Stimulated activated CD4-positive, alpha-beta T cell treated with anti-CD3 and anti-CD28 coated beads, Interleukin-12 subunit alpha, Interleukin-12 subunit beta, amount 100 ng/mL, for 4 hours (primary cell): ENCODE measurements around the gene CCDC85B.

Source experiments
- DNase-seq: peaks from one replicate; pipeline ENCODE4 v3.0.0-alpha.2; 2020

The CCDC85B gene

DNA sequence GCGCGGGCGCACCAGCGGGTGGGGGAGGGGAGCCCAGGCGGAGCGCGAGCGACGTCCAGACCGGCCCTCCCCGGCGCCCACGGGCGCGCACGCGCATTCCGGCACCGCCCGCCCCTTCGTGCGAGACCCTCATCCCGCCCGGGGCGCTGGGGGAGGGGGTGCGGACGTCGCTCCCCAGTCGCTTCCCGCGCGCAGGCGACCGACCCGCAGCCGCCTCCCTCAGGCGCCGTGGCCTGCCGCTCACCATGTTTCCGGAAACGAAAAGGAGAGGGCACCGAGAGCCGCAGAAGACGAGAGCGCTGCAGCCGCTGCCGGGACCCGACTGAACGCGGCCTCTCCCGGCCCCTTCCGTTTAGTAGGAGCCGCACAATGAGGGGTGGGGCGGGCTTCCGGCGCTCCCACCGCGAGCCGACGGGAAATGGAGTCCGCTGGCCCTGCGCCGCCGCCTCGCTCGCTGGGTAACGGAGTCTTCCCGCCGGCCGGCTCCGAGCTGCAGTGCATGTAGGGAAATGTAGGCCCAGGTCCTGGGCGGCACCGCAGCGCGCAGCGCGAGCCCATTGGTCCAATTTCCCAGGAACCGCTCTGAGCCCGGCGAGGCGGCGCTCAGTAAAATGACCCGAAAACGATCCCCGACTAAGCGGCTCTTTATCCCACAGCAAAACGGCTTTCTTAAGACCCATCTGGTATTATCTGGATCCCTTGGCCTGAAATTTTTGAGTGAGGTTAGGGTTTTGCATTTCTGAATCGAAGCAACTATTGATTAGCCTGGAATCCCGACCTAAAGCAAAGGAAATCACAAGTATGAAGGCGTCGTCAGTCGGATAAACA lies 32.4 kb upstream of the CCDC85B start, which contains the start of gene CFL1:
Gene CFL1, minus strand, starts transcription at position 328 of the 828 bp plus-strand sequence. Its CDS starts 81 bp downstream, at position 247.
- DNase-seq, result peak; percentile 96

DNA sequence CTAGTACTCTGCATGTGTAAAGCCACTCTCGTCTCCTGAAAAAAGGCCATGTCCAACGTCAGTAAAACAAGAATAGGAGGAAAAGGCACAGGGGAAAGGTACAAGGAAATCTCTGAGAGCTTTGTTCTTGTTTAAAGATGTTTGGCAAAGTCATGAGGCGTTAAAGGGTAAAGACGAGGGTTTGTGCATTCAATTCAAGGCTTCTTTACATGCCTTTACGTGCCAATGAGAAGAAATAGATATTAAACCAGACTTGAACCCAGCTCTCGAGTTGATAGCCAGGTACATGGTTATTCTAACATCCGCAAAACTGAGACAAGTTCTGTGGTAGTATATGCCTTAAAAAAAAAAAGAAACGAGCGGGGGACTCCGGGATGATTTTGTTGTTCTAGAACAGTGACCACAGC lies 31.8 kb upstream of the CCDC85B start:
- no peak for DNase-seq

DNA sequence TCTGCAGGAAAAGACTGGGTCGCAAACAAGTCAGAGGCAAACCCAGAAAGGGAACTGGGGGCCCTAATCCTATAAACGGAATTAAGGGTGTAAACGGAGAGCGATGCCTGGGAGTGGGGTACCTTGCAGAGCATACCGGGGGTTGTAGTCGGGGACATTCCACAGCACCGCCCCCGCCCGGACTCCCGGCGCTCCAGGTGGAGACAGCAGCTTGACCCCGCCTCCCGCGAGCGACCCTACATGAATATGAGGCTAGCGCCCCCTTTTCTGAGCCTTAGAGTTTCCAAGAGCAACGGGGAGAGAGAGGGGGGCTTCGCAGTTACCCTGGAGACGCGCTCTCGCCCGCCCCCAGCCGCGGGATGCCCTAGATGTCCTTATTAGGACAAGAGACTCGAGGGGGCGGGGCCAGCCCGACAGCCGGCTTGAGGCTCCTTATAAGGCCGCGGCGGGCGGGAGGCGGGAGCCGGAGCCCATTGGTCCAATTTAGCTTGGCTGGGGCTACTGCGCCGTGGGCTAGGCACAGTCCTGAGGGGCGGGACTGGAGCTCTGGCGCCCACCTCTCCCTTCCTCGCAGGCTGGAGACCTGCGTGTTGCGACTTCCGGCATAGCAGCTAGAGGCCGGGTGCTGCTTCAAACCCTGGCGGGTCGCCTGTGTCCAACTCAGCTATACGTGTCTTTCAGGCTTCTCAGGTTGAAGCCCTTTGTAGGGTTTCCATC lies 31.2 kb upstream of the CCDC85B start:
- peak; percentile 98 for DNase-seq

DNA sequence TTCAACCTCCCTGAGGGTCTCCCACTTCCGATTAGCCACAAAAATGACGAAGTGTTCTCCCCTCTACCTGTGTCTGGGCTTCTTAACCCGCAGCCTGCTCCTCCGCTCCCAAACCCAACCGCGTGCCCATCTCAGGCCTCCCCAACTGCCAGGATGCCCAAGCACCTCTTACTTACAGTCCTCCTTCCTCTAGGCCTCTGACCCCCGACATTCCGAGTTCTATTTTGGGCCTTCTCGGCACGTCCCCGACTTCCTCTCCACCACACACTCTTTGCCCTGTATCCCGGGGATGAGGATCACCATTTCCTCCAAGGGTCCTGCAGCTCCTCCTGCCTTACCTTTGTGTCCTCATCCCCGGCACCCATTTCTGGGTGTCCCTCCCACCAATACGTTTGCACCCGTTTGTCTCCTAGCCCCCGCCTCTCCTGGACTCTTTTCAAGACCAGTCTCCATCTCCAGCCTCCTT lies 30.6 kb upstream of the CCDC85B start:
- DNase-seq, result no peak

DNA sequence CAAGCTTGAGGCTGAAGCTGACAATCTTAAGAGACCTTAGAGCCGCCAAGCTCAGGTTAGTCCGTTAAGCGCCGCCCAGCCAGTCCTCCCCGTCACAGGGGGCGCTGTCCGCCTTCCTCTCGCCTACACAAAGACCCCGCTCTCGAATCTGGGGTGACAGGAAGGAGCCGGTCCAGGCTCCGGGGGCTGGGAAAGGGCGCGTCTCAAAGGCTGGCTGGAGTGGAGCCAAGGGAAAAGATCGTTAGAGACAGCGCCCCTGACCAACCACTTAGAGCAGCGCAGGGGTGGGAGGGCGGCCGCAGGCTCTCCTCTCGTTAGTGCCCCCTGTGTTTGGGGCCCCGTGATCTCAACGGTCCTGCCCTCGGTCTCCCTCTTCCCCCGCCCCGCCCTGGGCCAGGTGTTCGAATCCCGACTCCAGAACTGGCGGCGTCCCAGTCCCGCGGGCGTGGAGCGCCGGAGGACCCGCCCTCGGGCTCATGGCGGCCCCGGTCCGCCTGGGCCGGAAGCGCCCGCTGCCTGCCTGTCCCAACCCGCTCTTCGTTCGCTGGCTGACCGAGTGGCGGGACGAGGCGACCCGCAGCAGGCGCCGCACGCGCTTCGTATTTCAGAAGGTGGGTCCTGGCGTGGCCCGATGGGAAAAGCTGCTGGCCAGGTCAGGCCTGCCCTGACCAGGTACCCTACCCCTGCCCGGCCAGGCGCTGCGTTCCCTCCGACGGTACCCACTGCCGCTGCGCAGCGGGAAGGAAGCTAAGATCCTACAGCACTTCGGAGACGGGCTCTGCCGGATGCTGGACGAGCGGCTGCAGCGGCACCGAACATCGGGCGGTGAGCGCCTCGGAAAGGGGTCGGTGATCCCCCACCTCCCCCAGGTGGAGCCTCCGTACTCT lies 30.0 kb upstream of the CCDC85B start, which contains the start of gene MUS81:
Gene MUS81, plus strand, starts transcription at position 156 of the 887 bp plus-strand sequence. Its CDS starts 321 bp downstream, at position 477.
- peak; percentile 95 for DNase-seq

DNA sequence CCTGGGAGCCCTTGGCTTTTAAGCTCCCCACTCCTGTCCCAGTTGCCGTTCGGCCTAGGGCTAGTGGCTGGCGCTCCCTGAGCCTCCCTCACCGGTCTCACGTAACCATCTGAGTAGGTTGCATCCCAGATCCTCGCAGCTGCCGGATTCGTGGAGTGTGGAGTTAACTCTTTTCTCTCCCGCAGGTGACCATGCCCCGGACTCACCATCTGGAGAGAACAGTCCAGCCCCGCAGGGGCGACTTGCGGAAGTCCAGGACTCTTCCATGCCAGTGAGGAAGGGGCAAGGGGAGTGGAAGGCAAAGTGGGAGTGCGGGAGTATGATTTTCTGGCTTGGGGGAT lies 29.3 kb upstream of the CCDC85B start:
- no peak for DNase-seq

DNA sequence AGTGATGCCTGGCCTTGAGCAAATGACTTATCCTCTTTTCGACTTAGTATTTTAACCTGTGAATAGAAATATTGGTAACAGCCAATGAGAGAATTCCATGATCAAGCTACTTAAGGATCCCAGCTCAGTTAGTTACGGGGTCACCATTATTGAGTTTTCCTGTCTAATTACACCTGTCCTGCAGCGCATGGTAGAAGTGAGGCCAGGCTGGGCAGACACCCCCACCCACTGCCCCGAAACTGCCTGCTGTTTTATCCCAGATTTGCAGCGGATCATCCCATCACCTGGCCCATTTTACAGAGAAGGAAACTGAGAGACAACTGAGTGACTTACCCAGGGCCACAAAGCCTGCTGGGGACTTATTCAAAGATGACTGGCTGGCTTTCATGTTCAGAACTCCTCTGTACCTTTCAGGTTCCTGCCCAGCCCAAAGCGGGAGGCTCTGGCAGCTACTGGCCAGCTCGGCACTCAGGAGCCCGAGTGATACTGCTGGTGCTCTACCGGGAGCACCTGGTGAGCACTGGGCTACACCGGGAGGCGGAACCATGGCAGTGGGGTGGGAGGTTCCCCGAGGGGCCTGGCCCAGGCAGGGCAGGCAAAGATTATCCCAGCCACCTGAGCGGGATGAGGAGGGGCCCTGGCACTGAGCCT lies 28.8 kb upstream of the CCDC85B start:
- no peak for DNase-seq

DNA sequence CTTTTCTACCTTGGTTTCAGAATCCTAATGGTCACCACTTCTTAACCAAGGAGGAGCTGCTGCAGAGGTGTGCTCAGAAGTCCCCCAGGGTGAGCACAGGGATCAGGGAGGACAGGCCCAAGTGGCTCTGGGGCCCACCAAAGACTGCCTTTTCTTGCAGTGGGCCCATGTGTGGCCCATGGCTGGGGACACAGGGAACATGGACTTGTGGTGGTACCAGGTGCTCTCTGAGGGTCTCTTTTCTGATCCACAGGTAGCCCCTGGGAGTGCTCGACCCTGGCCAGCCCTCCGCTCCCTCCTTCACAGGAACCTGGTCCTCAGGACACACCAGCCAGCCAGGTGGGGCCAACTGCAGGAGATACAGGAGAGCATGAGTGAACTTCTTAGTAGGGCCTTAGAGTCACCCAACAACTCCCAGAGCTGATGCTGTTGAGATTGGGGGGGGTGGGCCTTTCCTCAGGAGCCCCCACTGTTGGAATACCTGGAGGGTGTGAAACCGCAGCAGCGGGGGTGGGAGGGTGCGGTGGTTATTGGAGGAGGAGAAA lies 28.2 kb upstream of the CCDC85B start:
- no peak for DNase-seq

DNA sequence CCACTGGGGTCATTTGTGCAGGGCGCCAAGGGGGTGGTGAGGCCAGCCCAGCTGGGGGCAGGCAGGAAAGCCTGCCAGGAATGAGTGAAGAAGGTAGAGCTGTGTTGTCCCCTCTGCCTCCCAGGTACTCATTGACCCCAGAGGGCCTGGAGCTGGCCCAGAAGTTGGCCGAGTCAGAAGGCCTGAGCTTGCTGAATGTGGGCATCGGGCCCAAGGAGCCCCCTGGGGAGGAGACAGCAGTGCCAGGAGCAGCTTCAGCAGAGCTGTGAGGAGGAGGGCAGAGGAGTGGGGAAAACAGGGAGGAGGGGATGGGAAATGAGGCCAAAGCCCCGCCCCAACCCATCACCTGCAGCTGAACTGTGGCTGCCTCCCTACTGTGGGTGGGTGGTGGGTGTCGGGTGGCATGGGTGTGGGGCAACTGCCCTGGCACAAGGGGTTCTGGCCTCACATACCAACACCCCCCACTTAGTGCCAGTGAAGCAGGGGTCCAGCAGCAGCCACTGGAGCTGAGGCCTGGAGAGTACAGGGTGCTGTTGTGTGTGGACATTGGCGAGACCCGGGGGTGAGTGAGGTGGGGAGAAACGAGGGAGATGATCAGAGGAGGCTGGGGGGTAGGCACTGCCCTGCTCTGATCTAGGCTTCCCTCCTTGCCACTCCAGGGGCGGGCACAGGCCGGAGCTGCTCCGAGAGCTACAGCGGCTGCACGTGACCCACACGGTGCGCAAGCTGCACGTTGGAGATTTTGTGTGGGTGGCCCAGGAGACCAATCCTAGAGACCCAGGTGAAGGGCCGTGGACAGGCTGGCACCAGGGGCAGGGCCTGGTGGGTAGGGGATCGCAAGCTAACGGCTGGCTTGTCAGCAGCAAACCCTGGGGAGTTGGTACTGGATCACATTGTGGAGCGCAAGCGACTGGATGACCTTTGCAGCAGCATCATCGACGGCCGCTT lies 27.3 kb upstream of the CCDC85B start:
- no peak for DNase-seq

DNA sequence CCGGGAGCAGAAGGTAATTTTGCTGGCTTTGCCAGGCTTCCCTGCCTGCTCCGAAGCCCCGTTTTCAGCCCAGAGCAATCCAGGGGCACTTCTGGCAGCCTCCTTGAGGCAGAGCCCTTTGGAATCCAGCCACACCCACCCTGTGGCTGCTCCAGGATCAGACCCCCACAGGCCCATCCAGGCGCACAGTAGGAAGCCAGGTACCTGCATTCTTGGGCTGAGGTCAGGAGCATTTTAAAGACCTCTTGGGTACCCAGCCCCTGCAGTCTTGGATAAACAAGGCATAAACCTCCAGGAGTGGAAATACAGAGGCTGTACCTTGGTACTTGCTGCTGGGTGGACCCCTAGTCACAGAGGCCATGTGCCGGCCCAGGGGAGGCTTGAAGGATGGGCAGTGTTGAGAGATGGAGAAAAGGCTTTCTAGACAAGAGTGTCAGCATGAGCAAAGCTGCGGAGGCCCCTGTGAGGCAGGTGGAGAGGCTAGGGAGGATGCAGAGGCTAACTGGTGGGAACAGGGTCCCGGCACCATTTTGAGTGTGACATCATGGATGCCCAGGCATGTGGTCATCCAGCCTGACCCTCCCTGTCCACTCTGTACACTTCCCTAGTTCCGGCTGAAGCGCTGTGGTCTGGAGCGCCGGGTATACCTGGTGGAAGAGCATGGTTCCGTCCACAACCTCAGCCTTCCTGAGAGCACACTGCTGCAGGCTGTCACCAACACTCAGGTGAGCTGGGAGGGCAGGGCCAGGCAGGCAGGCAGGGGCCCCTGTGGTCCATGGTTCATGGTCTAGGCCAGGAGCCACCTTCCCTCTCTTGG lies 26.4 kb upstream of the CCDC85B start:
- no peak for DNase-seq

DNA sequence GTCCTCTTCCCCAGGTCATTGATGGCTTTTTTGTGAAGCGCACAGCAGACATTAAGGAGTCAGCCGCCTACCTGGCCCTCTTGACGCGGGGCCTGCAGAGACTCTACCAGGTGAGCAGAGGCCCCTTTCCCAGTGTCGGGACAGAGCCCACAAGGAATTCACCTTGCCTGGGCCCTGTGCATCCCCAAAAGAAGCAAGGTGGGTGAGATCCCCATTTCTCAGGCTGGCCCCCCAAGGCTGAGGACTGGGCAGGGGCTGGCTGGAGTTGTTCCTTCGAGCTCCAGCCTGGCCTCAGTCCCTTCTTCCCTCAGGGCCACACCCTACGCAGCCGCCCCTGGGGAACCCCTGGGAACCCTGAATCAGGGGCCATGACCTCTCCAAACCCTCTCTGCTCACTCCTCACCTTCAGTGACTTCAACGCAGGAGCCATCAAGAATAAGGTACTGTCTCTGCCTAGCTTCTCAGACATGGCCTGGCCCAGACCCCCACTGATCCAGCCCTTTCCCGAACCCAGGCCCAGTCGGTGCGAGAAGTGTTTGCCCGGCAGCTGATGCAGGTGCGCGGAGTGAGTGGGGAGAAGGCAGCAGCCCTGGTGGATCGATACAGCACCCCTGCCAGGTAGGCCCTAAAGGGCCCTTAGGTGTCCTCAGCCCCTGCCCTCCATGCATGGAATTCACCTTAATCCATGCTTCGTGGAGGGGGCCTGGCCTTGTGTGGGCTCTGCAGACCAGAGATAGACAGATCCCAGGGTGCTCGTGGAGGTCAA lies 25.6 kb upstream of the CCDC85B start:
- no peak for DNase-seq

DNA sequence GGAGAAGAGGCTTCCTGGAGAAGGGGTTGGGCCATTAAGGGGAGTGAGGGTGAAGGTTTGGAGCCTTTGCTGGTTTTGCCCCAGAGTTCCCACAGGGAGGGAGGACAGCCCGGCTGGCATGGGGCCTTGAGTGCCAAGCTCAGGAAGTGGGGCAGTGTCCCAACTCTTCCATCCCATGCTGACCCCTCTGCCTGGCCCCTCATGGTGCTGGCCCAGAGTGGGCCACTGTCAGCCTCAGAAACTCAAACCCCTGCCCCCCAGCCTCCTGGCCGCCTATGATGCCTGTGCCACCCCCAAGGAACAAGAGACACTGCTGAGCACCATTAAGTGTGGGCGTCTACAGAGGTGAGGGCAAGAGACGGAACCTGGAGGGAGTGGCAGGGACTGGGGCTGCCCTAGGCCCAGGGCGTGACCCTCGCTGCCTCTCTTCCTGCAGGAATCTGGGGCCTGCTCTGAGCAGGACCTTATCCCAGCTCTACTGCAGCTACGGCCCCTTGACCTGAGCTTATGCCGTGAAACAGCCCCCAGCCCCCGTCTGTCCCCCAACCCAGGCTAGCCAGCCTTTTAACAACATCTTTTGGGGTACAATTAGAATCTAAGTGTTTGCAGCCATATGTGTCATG lies 24.8 kb upstream of the CCDC85B start:
- DNase-seq, result no peak

DNA sequence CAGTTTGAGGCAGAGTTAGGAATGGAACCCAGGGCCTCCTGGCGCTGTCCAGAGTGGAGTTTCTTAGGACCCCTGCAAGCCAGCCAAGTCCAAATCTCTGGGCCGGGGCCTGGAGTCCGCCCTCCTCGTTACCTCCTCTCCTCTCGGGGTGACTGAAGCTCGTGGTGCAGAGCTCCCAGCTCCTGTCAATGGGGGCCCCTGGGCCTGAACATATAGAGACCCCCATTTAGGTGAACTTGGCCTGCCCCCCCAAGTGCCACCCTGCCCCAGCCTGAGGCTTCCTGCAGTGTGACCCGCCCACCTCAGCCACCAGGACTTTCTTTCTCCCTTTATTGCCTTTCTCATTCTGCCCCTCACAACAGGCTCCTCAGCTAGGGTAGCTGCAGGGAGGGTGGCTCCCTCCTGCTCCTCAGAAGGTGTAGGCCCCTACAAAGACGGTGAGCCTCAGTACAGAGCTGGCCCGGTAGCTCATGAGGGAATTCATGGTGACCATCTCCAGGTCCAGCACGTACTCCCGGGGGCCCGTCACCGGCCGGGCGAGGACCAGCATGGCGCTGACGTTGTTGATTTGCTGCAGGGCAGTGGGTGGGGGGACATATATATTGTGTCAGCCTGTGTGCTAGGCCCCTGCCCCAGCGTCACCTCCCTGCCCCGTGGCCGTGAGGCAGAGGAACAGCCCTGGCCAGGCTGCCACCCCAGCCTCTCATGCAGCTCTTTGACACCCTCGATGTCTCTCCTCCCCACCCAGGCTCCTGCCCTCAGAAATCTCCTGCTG lies 23.8 kb upstream of the CCDC85B start:
- DNase-seq, result no peak

DNA sequence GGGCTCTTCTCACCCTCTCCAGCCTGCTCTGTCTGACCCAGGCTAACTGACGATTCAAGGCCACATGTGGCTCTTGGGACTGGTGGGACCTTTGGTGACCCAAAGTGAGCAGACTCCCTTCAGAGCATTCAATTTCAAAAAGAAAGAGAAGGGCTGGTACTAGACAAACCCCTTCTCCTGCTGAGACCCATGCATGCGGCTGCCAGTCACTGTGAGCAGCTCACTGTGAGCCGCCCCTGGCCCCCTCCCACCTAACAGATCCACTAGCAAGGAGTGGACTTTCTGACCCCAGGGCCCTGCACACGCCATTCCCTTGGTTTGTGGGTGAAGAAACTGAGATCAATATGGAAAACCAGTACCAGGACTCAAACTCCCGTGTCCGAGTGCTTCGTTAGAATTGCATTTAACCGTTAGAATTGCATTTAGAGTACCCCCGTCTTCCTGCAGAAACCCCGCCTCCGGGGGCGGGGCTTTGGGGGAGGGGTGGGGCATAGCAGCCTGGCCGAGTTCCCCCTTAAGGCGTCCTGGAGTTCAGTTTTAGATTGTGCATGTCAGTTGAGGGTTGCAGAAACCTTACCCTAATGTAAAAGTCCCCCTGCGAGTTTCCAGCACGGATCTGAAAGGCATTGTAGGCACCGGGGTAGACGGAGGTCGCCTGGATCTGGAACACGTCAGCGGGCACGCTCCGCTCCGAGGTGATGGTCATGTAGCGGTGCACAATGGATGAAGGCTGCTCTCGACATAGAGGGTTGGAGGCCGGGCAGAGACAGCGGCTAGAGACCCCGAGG lies 23.0 kb upstream of the CCDC85B start:
- DNase-seq, result no peak

DNA sequence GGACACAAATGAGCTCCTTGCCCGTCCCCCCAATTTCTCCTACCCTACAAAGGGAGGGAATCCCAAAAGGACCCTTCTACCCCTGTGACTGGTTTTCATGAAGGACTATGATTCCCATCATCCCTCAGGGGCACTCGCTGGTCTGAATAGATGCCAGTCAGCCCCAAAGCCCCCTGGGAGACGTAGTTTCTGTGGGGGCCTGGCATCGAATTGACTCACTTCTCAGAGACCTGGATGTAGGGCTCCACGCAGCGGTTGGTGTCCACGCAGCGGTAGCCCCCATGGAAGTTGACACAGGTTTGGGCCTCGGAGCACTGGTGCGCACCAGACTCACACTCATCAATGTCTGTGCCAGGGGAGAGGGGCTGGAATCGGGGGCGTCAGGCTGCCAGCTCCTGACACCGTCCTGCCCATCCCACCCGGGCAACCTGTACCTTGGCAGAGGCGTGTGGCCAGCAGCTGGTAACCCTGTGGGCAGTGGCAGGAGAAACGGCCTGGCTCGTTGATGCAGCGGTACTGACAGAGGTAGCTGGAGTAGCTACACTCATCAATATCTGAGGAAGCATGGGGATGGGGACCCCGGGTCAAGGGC lies 22.3 kb upstream of the CCDC85B start:
- no peak for DNase-seq

DNA sequence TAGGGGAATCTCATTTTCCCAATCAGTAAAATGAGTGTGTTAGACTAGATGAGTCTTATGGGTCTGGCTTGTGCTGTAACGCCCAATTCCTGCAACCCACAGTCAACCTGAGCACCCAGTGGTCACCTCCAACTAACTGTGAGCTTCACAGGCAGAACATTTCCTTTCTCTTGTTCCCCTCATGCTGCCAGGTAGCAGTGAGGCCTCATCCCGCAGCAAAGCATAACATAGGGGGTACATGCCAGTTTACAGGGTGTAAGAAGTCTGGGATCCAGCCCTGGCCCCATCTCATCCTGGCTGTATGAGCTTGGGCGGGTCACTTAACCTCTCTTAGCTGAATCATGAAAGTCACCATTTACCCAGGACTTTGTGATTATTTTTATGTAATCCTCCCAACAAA lies 21.6 kb upstream of the CCDC85B start:
- DNase-seq, result no peak
